Right kidney (tissue), 1 donor: ENCODE data around the gene ARL15.
A peak's percentile ranks its signal among the peaks of the same experiment; 100 is the strongest.

ENCODE experiments used
- DNase-seq: peaks from one replicate; pipeline ENCODE4 v3.0.0-alpha.2; 2016

The ARL15 gene

GRCh38 chr5:54150841-54151240 lies 159.5 kb downstream of the ARL15 start:
- DNase-seq, result no peak

DNA sequence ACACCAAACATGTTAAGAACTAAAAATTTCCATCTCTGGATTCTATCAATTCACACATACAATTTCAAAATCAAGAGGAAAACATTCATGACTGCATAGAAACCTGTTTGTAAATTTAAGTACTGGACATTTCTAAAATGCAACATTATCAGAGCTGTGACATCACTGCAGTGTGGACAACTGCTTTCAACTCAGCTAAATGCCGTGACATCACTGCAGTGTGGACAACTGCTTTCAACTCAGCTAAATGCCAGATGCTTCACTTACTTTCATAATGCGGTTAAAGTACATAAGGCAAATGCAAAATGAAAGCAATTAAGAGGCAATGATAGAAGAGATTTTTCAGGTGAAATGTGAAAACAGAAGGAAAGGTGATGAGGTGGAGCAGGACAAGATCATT lies 161.5 kb downstream of the ARL15 start:
- DNase-seq, result no peak

- no peak for DNase-seq
These were observed 162.1 kb downstream of the ARL15 start for GRCh38 chr5:54148067-54148845.

GRCh38 chr5:54146916-54147315 lies 163.5 kb downstream of the ARL15 start:
- no peak for DNase-seq

DNA sequence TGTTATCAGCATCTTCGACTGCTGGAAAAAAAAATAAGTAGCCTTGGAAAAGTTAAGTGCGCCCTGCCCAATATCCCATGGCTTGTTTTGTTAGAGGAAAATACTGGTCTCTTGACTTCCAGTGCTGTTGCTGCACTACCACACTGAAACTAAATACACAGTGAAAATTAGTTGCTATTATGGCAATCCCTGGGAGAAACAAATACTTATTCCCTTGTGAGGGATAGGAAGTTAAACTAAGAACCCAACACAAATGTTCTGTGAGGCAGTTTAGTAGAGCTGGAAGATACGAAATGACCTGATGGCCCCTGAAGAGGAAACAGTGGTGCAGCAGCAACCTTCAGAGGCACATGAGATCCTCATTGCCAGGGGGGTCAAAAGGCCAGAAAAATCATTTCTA lies 164.0 kb downstream of the ARL15 start:
- no peak for DNase-seq

- no peak for DNase-seq
These were observed 170.0 kb downstream of the ARL15 start for GRCh38 chr5:54140247-54140840.

DNA sequence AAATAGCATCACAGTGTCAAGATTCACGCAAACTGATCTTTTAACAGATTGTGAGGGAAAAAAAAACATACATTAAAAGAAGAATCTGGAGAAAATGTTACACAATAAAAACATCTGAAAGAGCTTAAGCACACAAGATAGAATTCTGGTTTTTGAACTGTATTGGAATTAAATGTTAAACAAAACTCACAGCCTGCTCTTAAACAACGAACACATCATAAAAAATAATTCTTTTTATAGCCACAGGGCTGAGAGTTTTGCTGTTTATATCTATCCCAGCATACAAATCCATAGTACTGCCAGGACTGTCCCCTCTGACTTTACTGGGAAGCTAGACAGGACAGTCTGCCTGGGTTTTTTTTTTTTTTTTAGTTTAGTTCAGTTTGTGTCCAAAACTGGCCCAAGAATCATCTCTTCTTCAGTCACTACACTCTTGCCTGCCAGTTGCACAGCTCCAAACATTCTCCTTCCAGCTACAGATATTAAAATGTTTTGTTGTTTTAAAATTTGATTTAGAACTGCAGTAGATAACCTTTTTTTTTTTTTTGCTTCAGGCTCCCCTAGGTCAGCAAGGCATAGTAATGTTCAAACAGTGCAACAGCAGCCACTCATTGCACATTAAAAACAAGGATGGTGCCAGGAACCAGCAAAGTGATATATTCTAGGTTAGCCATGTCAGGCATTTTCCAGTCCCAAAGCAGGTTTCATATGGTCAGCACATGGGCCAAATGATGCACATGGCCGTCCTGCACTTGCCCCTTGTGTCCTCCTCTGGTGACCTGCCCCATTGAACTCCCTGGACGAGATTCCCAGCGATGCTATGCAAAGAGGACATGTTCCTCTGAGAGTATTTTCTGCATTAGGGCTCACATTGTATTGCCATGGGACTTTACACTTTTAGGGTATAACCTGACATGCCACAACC lies 173.6 kb downstream of the ARL15 start:
- DNase-seq, result no peak

DNA sequence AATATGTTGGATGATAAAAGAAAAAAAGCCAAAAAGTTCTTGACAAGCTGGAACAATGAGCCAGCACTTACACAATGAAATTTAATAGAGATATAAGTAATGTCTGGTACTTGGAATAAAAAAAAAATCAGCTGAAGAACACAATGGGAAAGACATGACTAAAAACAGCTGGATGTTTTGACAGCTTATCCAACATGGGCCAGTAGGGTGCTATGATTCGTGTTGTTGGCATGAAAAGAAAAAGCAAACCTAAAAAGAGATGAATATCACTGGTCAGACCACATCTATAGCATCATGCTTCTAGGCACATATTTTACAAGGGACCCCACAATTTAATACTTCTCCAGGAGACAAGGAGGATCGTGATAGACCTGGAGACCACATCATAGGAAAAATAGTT lies 175.3 kb downstream of the ARL15 start:
- no peak for DNase-seq

- DNase-seq, result no peak
These were observed 176.5 kb downstream of the ARL15 start for GRCh38 chr5:54133917-54134316.

DNA sequence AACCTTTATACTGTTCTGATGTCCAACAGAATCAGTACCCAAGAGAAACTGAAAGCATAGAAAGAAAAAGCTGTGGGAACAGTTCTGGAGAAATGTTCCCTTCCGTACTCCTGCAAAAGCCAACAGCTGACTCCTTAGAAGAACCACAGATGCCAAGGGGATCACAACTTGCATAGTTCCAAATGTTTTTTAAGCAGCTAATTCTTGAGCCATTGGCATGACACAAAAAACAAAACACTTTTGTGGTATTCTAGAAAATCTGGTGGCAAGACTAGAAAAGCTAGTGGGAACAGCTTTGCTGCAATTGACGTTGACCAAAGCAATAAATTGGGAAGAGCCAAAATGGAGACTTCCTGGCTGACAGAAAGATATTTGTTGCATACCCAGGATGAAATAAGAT lies 189.9 kb downstream of the ARL15 start:
- no peak for DNase-seq

DNA sequence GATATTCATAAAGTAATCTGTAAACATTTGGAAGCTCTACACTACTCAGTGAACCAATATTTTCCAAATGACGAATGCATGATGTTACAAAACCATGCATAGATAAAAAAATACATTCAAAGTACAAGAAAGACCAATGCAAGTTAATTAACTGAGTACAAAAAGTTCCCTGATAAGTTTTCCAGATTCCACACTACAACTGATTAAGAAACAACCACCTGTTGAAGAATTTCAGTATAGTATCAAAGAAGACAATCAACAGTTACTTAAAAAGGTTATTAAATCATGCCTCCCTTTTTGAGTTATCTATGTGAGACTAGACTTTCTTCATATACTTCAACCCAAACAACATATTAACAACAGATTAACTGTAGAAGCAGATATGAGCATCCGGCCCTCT lies 192.4 kb downstream of the ARL15 start:
- no peak for DNase-seq

DNA sequence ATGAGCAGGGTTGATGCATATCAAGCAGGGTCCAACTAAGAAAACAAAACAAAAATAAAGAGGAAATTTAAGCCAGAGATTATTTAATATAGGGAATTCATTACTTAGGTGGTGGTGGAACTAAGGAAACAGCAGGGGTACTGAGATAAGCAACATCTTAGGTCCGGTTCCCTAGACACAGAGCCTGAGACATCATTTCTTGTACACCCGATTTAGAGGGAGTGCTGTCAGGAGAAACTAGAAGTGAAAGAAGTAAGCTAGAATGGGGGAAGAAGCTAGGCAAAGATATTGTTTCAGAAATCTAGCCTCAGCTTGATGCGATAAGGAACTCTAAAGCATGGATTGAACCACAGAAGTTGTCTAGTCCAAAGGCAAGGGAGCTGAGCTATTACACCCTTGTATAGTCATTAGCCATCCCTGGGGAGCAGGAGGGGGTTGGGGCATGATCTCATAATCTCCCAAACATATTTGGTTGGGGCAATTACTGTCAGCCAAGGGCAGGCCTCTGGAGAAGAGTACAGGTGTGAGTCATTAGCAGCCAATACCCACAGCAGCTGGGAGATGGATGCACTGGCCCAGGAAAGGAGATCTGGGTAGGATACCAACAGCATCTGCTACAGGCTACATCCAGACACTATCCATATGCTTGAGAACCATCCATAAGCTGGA lies 194.5 kb downstream of the ARL15 start:
- no peak for DNase-seq

GRCh38 chr5:54113060-54113459 lies 197.3 kb downstream of the ARL15 start:
- DNase-seq, result no peak

GRCh38 chr5:54109626-54110330 lies 200.6 kb downstream of the ARL15 start:
- no peak for DNase-seq

- DNase-seq, result no peak
These were observed 202.2 kb downstream of the ARL15 start for GRCh38 chr5:54108136-54108535.

DNA sequence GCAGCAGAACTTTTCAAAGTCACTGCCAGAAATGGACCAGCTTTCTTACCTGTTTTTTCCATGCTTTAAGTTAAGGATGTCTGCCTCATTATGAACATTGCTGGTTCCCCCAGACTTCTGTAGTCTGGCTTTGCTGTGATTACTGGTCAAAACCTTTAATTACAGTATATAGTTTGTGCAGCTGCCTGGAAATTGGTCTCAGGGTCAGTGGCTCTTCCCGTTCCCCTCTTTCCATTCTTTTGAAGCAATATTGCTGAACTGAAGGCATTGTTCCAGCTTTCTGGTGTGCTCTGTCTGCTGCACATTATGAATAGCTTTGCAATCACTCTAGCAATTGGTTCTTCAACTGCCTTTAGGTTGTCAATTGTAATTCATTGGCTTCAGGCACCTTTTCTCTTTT lies 206.5 kb downstream of the ARL15 start:
- DNase-seq, result no peak

GRCh38 chr5:54098267-54098666 lies 212.1 kb downstream of the ARL15 start:
- DNase-seq, result peak; percentile 48

DNA sequence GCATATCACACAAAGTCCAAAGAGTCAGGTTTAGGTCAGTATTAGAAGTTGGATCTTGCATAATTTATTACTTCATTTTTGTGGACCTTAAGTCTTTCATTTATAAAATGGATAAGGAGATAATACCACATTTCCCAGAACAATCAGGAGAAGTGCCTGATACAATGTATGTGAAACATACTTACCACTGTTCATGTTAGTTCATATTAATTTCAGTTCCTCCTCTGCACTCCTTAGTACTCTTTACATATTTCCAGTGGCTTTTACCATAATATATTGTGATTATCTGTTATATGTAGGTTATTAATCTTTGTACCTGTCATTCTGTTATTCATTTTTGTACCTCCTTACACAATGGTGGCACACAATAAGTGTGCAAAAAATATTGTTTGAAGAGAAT lies 214.4 kb downstream of the ARL15 start:
- DNase-seq, result no peak

- no peak for DNase-seq
These were observed 215.7 kb downstream of the ARL15 start for GRCh38 chr5:54094706-54095105.

- no peak for DNase-seq
These were observed 216.5 kb downstream of the ARL15 start for GRCh38 chr5:54093861-54094260.

DNA sequence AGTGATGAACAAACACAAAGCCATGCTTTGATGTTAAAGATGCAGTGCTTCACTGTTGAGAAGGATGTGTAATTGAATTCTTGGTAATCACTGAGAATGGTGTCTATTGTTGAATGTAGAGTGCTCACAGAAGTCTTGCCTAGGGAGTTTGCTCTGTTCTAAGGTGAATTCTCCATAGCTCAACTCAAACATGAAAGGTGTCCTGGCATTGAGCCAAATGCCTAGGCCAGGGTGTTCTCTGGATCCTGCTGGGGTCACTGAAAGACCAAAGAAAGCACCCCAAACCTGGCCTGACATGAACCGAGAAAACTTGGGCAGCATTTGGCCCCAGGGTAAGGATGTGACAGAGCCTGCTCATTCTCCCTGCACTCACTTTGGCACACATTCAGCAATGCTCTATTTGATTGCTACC lies 217.3 kb downstream of the ARL15 start:
- DNase-seq, result no peak
